Neural cell (in vitro differentiated cells): ENCODE data around the gene TSPAN14.

Experiments
- CTCF ChIP-seq: fragments of 450-650 bp; IDR thresholded peaks from 2 replicates; pipeline ENCODE4 v1.5.1; 2014; ENCODE audit warnings: antibody characterized with exemption, mild to moderate bottlenecking, moderate library complexity; ENCODE audit not compliant: poor library complexity, severe bottlenecking
- POLR2AphosphoS5 ChIP-seq: IDR thresholded peaks from 2 replicates; pipeline ENCODE4 v1.6.1; 2012
- RAD21 ChIP-seq: fragments of 450-650 bp; conservative IDR thresholded peaks from 2 replicates; pipeline ENCODE4 v1.6.1; 2014; ENCODE audit warnings: antibody characterized with exemption, mild to moderate bottlenecking, moderate library complexity
- REST ChIP-seq: IDR thresholded peaks from 2 replicates; pipeline ENCODE4 v1.6.1; 2012; ENCODE audit warnings: borderline replicate concordance
- TAF1 ChIP-seq: IDR thresholded peaks from 2 replicates; pipeline ENCODE4 v1.6.1; 2012; ENCODE audit warnings: low read depth

GRCh38 chr10:80517416-80518142, 63.5 kb downstream of the TSPAN14 start:
- TF ChIP-seq CTCF (no peak), REST (no peak), POLR2AphosphoS5 (no peak), RAD21 (no peak), TAF1 (no peak)
